Measurements from ENCODE around the gene SNRK.

Gene SNRK

DNA sequence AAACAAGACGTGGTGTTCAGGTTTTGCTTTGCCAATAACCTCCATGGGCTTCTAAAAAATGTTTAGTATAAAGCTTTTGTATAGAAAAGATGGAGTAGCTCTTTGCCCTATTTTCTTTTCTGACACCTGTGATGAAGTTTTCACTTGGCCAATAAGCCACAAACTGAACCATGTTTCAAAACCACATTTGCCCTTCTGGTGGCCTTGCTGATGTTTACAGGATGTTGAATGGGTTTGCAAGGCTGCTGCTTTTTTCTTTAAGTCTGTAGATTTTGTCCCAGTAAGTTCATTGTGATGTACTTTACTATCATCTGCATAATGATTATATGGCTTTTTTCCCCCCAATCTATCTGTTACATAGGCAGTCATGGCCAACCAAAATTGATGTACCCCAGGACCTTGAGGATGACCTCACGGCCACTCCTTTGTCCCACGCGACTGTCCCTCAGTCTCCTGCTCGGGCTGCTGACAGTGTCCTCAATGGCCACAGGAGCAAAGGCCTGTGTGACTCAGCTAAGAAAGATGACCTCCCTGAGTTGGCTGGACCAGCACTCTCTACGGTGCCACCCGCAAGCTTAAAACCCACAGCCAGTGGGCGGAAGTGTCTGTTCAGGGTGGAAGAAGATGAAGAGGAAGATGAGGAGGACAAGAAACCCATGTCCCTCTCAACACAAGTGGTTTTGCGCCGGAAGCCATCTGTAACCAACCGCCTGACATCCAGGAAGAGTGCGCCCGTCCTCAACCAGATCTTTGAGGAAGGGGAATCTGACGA, 60.8 kb downstream of the SNRK start:
- TF ChIP-seq, protein P1, sequence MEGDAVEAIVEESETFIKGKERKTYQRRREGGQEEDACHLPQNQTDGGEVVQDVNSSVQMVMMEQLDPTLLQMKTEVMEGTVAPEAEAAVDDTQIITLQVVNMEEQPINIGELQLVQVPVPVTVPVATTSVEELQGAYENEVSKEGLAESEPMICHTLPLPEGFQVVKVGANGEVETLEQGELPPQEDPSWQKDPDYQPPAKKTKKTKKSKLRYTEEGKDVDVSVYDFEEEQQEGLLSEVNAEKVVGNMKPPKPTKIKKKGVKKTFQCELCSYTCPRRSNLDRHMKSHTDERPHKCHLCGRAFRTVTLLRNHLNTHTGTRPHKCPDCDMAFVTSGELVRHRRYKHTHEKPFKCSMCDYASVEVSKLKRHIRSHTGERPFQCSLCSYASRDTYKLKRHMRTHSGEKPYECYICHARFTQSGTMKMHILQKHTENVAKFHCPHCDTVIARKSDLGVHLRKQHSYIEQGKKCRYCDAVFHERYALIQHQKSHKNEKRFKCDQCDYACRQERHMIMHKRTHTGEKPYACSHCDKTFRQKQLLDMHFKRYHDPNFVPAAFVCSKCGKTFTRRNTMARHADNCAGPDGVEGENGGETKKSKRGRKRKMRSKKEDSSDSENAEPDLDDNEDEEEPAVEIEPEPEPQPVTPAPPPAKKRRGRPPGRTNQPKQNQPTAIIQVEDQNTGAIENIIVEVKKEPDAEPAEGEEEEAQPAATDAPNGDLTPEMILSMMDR (IDR thresholded peaks at IDR 0.05; ENCODE audit: control insufficient read depth, extremely low read depth, insufficient read depth), result no peak
- no peak for DNase-seq (ENCODE audit: low read depth)

GRCh38 chr3:43347774-43348173, 61.4 kb downstream of the SNRK start:
- DNase-seq (ENCODE audit: low read depth), result no peak
- TF ChIP-seq, protein P1 (IDR thresholded peaks at IDR 0.05; ENCODE audit: control insufficient read depth, extremely low read depth, insufficient read depth), result no peak
- H3K4me3 ChIP-seq (ENCODE audit: low read depth, low read length), result no peak overlapping the region

More for the DNA sequence above, 60.8 kb downstream of the SNRK start:
- no peak overlapping the region for H3K4me3 ChIP-seq (ENCODE audit: low read depth, low read length)

DNA sequence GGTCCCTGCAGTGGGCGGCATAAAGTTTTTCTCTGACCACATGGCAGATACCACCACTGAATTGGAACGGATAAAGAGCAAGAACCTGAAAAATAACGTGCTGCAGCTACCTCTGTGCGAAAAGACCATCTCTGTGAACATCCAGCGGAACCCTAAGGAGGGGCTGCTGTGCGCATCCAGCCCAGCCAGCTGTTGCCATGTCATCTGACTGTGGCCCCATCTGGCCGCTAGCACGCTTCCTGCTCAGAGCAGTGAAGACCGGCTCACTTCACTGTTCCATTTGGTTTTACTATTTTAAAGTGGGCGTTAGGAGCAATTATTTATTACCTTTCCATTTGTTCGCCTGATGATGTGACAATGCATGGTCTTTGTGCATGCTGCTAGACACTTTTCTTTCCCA, 62.0 kb downstream of the SNRK start:
- no peak overlapping the region for H3K4me3 ChIP-seq (ENCODE audit: low read depth, low read length)
- TF ChIP-seq, protein P1 (IDR thresholded peaks at IDR 0.05; ENCODE audit: control insufficient read depth, extremely low read depth, insufficient read depth), result no peak

DNA sequence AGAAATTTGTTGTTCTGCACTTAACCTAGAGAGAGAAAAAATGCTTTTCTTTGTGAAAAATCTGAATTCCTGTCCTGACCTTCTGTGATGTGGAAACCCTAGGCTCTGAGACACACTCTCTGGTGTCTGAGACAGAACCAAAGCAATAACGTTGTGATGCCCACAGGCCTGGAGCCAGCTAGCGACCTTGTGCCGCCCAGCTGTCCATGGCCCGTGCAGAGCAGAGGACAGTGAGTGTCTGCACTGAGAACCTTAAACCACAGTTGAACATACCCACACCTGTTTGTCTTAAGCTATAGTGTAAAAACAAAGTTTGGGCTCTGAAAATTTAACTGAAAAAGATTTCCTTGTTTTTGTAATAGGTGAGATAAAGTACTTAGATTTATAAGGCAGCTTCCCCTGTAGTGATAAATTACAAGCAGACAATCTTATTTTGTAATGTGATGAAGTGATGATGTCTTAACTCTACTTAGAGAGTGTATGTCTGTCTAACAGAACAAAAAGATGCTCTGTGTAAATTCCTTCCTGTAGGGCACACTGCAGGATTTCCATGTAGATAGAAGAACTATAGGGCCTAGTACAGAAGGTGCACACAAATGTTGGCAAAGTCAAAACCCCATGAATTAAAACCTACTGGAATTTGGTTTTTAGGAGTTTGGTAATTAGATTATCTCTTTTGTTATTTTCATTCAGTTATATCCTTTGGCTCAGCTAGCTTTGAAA, 62.7 kb downstream of the SNRK start:
- TF ChIP-seq, protein P1 (IDR thresholded peaks at IDR 0.05; ENCODE audit: control insufficient read depth, extremely low read depth, insufficient read depth), result no peak
- H3K4me3 ChIP-seq (ENCODE audit: low read depth, low read length), result no peak overlapping the region
- no peak for DNase-seq (ENCODE audit: low read depth)

More for the DNA sequence above, 62.0 kb downstream of the SNRK start:
- no peak for DNase-seq (ENCODE audit: low read depth)

GRCh38 chr3:43349716-43350115, 63.4 kb downstream of the SNRK start:
- TF ChIP-seq, protein P1 (IDR thresholded peaks at IDR 0.05; ENCODE audit: control insufficient read depth, extremely low read depth, insufficient read depth), result no peak
- no peak for DNase-seq (ENCODE audit: low read depth)
- H3K4me3 ChIP-seq (ENCODE audit: low read depth, low read length), result no peak overlapping the region

GRCh38 chr3:43353393-43353792, 67.1 kb downstream of the SNRK start:
- H3K4me3 ChIP-seq (ENCODE audit: low read depth, low read length), result no peak overlapping the region
- TF ChIP-seq, protein P1 (IDR thresholded peaks at IDR 0.05; ENCODE audit: control insufficient read depth, extremely low read depth, insufficient read depth), result no peak
- no peak for DNase-seq (ENCODE audit: low read depth)
